Occipital lobe (tissue), 2 donors: ENCODE results near the gene MFSD12. TPM values are rescaled to one million over a fixed set of nuclear protein-coding genes. Genes with fewer than 3 reads are reported as not detected.
"Not testable (repeated sequence)": the region's sequence is repeated elsewhere in the genome, so short reads cannot be mapped to it uniquely, and the experiment has no call there.

ENCODE experiments used
- DNase-seq: peaks from one replicate; lab custom pipeline; 2025; lab: John Stamatoyannopoulos, UW
- total RNA-seq: library from RNA; depleted of rRNA; stranded (reverse); fragments of >200 nt; gene quantifications from one replicate; pipeline ENCODE4 v1.2.3, GENCODE V29; 2014

Gene MFSD12
- total RNA-seq, 1 donor from 2014 or later = 32.9 TPM

GRCh38 chr19:3585301-3586126 lies 28.1 kb upstream of the MFSD12 start, which contains the start of gene GIPC3:
TSS of gene GIPC3 (plus strand) at chr19:3585478. CDS start at chr19:3585598, 120 bp downstream.
- no peak for DNase-seq

- not testable (repeated sequence) for DNase-seq
Observed at GRCh38 chr19:3584036-3584802, 26.8 kb upstream of the MFSD12 start.

- DNase-seq = not testable (repeated sequence)
Observed at GRCh38 chr19:3581792-3582191, 24.4 kb upstream of the MFSD12 start.

GRCh38 chr19:3580156-3580934 lies 23.0 kb upstream of the MFSD12 start:
- peak; percentile 42 for DNase-seq

GRCh38 chr19:3578390-3578789 lies 21.0 kb upstream of the MFSD12 start:
- no peak for DNase-seq

GRCh38 chr19:3577723-3578344 lies 20.4 kb upstream of the MFSD12 start:
- no peak for DNase-seq

- peak; percentile 51 for DNase-seq
Observed at GRCh38 chr19:3576696-3577443, 19.5 kb upstream of the MFSD12 start.

GRCh38 chr19:3575949-3576673 lies 18.7 kb upstream of the MFSD12 start:
- DNase-seq = no peak

- DNase-seq = no peak
Observed at GRCh38 chr19:3575260-3575741, 17.9 kb upstream of the MFSD12 start.

GRCh38 chr19:3573858-3574637 lies 16.7 kb upstream of the MFSD12 start:
- peak; percentile 48 for DNase-seq

GRCh38 chr19:3573162-3573857 lies 15.9 kb upstream of the MFSD12 start:
- DNase-seq = no peak

GRCh38 chr19:3572855-3573161 lies 15.4 kb upstream of the MFSD12 start, which contains the start of gene HMG20B:
TSS of gene HMG20B (plus strand) at chr19:3572944. CDS start at chr19:3573310, 366 bp downstream.
- no peak for DNase-seq

- DNase-seq = peak; percentile 100
Observed at GRCh38 chr19:3572132-3572854, 14.9 kb upstream of the MFSD12 start.

GRCh38 chr19:3570606-3571011 lies 13.2 kb upstream of the MFSD12 start:
- DNase-seq = no peak

- not testable (repeated sequence) for DNase-seq
Observed at GRCh38 chr19:3570042-3570441, 12.7 kb upstream of the MFSD12 start.

- DNase-seq = no peak
Observed at GRCh38 chr19:3565139-3565538, 7.8 kb upstream of the MFSD12 start.

GRCh38 chr19:3563709-3564524 lies 6.5 kb upstream of the MFSD12 start:
- no peak for DNase-seq
